ENCODE data around the gene CRTAC1. TPM values are rescaled to one million over a fixed set of nuclear protein-coding genes. Genes with fewer than 3 reads are reported as not detected.

Gene CRTAC1
- polyA plus RNA-seq, 1 experiment: not detected

DNA sequence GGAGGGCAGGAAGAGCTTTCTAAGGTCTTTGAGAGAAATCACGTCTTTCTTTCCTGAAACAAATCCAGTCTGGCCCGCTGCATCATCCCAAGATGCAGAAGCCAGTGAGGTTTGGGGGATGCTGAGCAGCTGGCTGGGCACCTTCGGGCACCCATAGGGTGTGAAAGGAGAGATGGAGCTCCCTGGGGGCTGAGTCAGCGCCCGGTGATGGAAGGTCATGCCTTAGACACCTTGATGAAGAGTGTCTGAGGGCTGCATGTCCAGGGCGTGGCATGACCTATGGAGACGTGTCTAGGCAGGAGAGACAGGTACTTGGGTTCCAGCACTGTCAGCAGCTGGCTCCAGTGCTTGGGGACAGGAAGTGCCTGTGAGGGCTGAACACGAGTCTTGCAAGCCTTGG lies 92.5 kb downstream of the CRTAC1 start:
- TF ChIP-seq CTCF (IDR thresholded peaks at IDR 0.05; ENCODE audit: low read depth, low read length): no peak
- Histone ChIP-seq H3K27ac (ENCODE audit: low read depth, low read length) (no peak overlapping the region), H3K4me3 (ENCODE audit: low read depth, low read length) (no peak overlapping the region), H3K9me3 (ENCODE audit: control insufficient read depth, insufficient read depth, low read length) (no peaks in the 10 kb centered on the region), H3K27me3 (ENCODE audit: control insufficient read depth, insufficient read depth, low read length) (no peaks in the 10 kb centered on the region)
- ChIA-PET POLR2A (no interaction called here), CTCF (no interaction called here)
- no peak for DNase-seq (ENCODE audit: low read depth, low spot score)

GRCh38 chr10:97937054-97937453 lies 93.4 kb downstream of the CRTAC1 start:
- no peak for TF ChIP-seq CTCF (IDR thresholded peaks at IDR 0.05; ENCODE audit: low read depth, low read length)
- Histone ChIP-seq H3K9me3 (ENCODE audit: control insufficient read depth, insufficient read depth, low read length) (no peaks in the 10 kb centered on the region), H3K27me3 (ENCODE audit: control insufficient read depth, insufficient read depth, low read length) (no peaks in the 10 kb centered on the region), H3K27ac (ENCODE audit: low read depth, low read length) (no peak overlapping the region), H3K4me3 (ENCODE audit: low read depth, low read length) (no peak overlapping the region)
- ChIA-PET POLR2A (no interaction called here), CTCF (no interaction called here)
- DNase-seq (ENCODE audit: low read depth, low spot score): no peak

GRCh38 chr10:97936126-97936525 lies 94.3 kb downstream of the CRTAC1 start:
- CTCF ChIA-PET: no interaction called here
- POLR2A ChIA-PET: no interaction called here
- no peak for DNase-seq (ENCODE audit: low read depth, low spot score)
- Histone ChIP-seq H3K4me3 (ENCODE audit: low read depth, low read length) (no peak overlapping the region), H3K27ac (ENCODE audit: low read depth, low read length) (no peak overlapping the region), H3K9me3 (ENCODE audit: control insufficient read depth, insufficient read depth, low read length) (no peaks in the 10 kb centered on the region), H3K27me3 (ENCODE audit: control insufficient read depth, insufficient read depth, low read length) (no peaks in the 10 kb centered on the region)
- TF ChIP-seq CTCF (IDR thresholded peaks at IDR 0.05; ENCODE audit: low read depth, low read length): no peak

- no peak for DNase-seq (ENCODE audit: low read depth, low spot score)
- no peaks in the 10 kb centered on the region for H3K27me3 ChIP-seq (ENCODE audit: control insufficient read depth, insufficient read depth, low read length)
- H3K4me3 ChIP-seq (ENCODE audit: low read depth, low read length): no peak overlapping the region
- POLR2A ChIA-PET: no interaction called here
- no peak overlapping the region for H3K27ac ChIP-seq (ENCODE audit: low read depth, low read length)
- CTCF ChIA-PET: no interaction called here
- no peak for TF ChIP-seq CTCF (IDR thresholded peaks at IDR 0.05; ENCODE audit: low read depth, low read length)
- H3K9me3 ChIP-seq (ENCODE audit: control insufficient read depth, insufficient read depth, low read length): no peaks in the 10 kb centered on the region
Observed at GRCh38 chr10:97932932-97933530, 97.4 kb downstream of the CRTAC1 start.

- no peaks in the 10 kb centered on the region for H3K27me3 ChIP-seq (ENCODE audit: control insufficient read depth, insufficient read depth, low read length)
- POLR2A ChIA-PET: no interaction called here
- H3K4me3 ChIP-seq (ENCODE audit: low read depth, low read length): no peak overlapping the region
- H3K27ac ChIP-seq (ENCODE audit: low read depth, low read length): no peak overlapping the region
- TF ChIP-seq CTCF (IDR thresholded peaks at IDR 0.05; ENCODE audit: low read depth, low read length): no peak
- CTCF ChIA-PET: no interaction called here
- no peak for DNase-seq (ENCODE audit: low read depth, low spot score)
- no peaks in the 10 kb centered on the region for H3K9me3 ChIP-seq (ENCODE audit: control insufficient read depth, insufficient read depth, low read length)
Observed at GRCh38 chr10:97931041-97931440, 99.4 kb downstream of the CRTAC1 start.
